HL-60 (cell line): ENCODE data around the gene CHMP1A.

Experiments used
- DNase-seq, 2 experiments: peaks; one replicate each; pipeline ENCODE4 v3.0.0-alpha.2; 2010 to 2020; ENCODE audit warnings: low read depth in 1 of 2, low spot score in 1 of 2
- H3K27ac ChIP-seq: fragments of 250-450 bp; sonication (Bioruptor Pico); replicated peaks from 2 replicates; pipeline ENCODE4 v1.5.1; 2020; ENCODE audit warnings: mild to moderate bottlenecking, moderate library complexity
- H3K27me3 ChIP-seq: fragments of 250-450 bp; sonication (Bioruptor Pico); 2 replicates; pipeline ENCODE4 v1.5.1; 2021; ENCODE audit warnings: mild to moderate bottlenecking, moderate library complexity; ENCODE audit not compliant: insufficient read depth, poor library complexity, severe bottlenecking
- H3K4me3 ChIP-seq: replicated peaks from 2 replicates; pipeline ENCODE4 v1.5.1; 2011; ENCODE audit warnings: mild to moderate bottlenecking, control low read depth, low read length; ENCODE audit not compliant: insufficient read depth
- CTCF ChIP-seq: IDR thresholded peaks from one replicate; pipeline ENCODE4 v1.5.1; 2011; ENCODE audit warnings: low read length, control low read depth, inconsistent platforms; ENCODE audit not compliant: insufficient read depth
- GABPA ChIP-seq: IDR thresholded peaks from 2 replicates; pipeline ENCODE4 v1.6.1; 2012; ENCODE audit warnings: low read depth
- POLR2AphosphoS5 ChIP-seq: IDR thresholded peaks from 2 replicates; pipeline ENCODE4 v1.6.1; 2012; ENCODE audit warnings: low read depth
- REST ChIP-seq: IDR thresholded peaks from 2 replicates; pipeline ENCODE4 v1.6.1; 2012; ENCODE audit warnings: low read depth; ENCODE audit not compliant: insufficient replicate concordance
- SPI1 ChIP-seq: IDR thresholded peaks from 2 replicates; pipeline ENCODE4 v1.6.1; 2012; ENCODE audit warnings: low read depth, mild to moderate bottlenecking, borderline replicate concordance

The CHMP1A gene

GRCh38 chr16:89645122-89645521 lies 12.4 kb downstream of the CHMP1A start:
- Histone ChIP-seq H3K27me3 (no peaks in the 10 kb centered on the region), H3K27ac (no peak overlapping the region), H3K4me3 (no peak overlapping the region)
- TF ChIP-seq POLR2AphosphoS5 (no peak), REST (no peak)
- DNase-seq: no peak

- H3K27me3 ChIP-seq: no peaks in the 10 kb centered on the region
- TF ChIP-seq CTCF: no peak
- H3K4me3 ChIP-seq: no peak overlapping the region
- no peak overlapping the region for H3K27ac ChIP-seq
- DNase-seq: no peak
Observed at GRCh38 chr16:89643769-89644300, 13.7 kb downstream of the CHMP1A start.

- TF ChIP-seq REST (no peak), CTCF (no peak), GABPA (no peak), SPI1 (no peak), POLR2AphosphoS5 (no peak)
- no peak for DNase-seq
- Histone ChIP-seq H3K4me3 (no peak overlapping the region), H3K27ac (no peak overlapping the region), H3K27me3 (no peaks in the 10 kb centered on the region)
Observed at GRCh38 chr16:89642574-89642973, 14.9 kb downstream of the CHMP1A start.

- no peak for DNase-seq
- H3K27me3 ChIP-seq: no peaks in the 10 kb centered on the region
- no peak overlapping the region for H3K27ac ChIP-seq
- no peak overlapping the region for H3K4me3 ChIP-seq
- no peak for TF ChIP-seq GABPA
- TF ChIP-seq SPI1: no peak
- TF ChIP-seq POLR2AphosphoS5: no peak
- TF ChIP-seq REST: no peak
- no peak for TF ChIP-seq CTCF
Observed at GRCh38 chr16:89641458-89642119, 15.9 kb downstream of the CHMP1A start.
